Ascending aorta (tissue), 2 donors: ENCODE data around the gene CPE. TPM values are rescaled to one million over a fixed set of nuclear protein-coding genes. Genes with fewer than 3 reads are reported as not detected.

Source experiments
- DNase-seq, 2 donors: peaks; one replicate each; pipeline ENCODE4 v3.0.0-alpha.2; 2019; ENCODE audit warnings: low spot score in 2 of 2
- H3K27ac ChIP-seq, 2 donors: fragments of 200-600 bp; sonication (generic); one replicate each; pipeline ENCODE4 v1.5.1; 2016 to 2017; ENCODE audit warnings: mild to moderate bottlenecking in 1 of 2
- H3K27me3 ChIP-seq: fragments of 200-600 bp; sonication (generic); one replicate; pipeline ENCODE4 v1.5.1; 2017
- H3K36me3 ChIP-seq, 2 donors: fragments of 200-600 bp; sonication (generic); one replicate each; pipeline ENCODE4 v1.5.1; 2016
- H3K4me1 ChIP-seq, 2 donors: fragments of 200-600 bp; sonication (generic); one replicate each; pipeline ENCODE4 v1.5.1; 2016 to 2017; ENCODE audit warnings: mild to moderate bottlenecking in 1 of 2
- H3K4me3 ChIP-seq, 2 donors: fragments of 200-600 bp; sonication (generic); one replicate each; pipeline ENCODE4 v1.5.1; 2016 to 2017; ENCODE audit warnings: mild to moderate bottlenecking in 1 of 2
- H3K9me3 ChIP-seq, 2 donors: fragments of 200-600 bp; sonication (generic); one replicate each; pipeline ENCODE4 v1.5.1; 2016
- intact Hi-C: fragments of 100-400 bp; cut with DNase I; formaldehyde crosslinking; loops from one replicate; pipeline ENCODE4 v1.15.1; 2023
- total RNA-seq: library from RNA; depleted of rRNA; stranded (reverse); fragments of >200 nt; gene quantifications from one replicate; pipeline ENCODE4 v1.1.0, GENCODE V29; 2016
- TF ChIP-seq, protein P1 (sequence below), 3 experiments: fragments of 200-600 bp in 2 of 3; fragments of 450-650 bp in 1 of 3; sonication (generic) in 2 of 3; IDR thresholded peaks; one replicate each; pipeline ENCODE4 v1.5.1; 2016 to 2019; ENCODE audit warnings: antibody characterized with exemption in 3 of 3, mild to moderate bottlenecking in 1 of 3, moderate library complexity in 1 of 3

CPE gene
- total RNA-seq, 1 donor from 2014 or later = 199 TPM

- peaks cover 0 to 8% of the 10 kb centered on the region in 2 donors for H3K36me3 ChIP-seq
- TF ChIP-seq, protein P1, sequence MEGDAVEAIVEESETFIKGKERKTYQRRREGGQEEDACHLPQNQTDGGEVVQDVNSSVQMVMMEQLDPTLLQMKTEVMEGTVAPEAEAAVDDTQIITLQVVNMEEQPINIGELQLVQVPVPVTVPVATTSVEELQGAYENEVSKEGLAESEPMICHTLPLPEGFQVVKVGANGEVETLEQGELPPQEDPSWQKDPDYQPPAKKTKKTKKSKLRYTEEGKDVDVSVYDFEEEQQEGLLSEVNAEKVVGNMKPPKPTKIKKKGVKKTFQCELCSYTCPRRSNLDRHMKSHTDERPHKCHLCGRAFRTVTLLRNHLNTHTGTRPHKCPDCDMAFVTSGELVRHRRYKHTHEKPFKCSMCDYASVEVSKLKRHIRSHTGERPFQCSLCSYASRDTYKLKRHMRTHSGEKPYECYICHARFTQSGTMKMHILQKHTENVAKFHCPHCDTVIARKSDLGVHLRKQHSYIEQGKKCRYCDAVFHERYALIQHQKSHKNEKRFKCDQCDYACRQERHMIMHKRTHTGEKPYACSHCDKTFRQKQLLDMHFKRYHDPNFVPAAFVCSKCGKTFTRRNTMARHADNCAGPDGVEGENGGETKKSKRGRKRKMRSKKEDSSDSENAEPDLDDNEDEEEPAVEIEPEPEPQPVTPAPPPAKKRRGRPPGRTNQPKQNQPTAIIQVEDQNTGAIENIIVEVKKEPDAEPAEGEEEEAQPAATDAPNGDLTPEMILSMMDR (IDR thresholded peaks at IDR 0.05) = no peak
- peaks cover 0 to 3% of the 10 kb centered on the region in 2 donors for H3K4me1 ChIP-seq
- H3K9me3 ChIP-seq = no peaks in the 10 kb centered on the region
- H3K4me3 ChIP-seq = no peak overlapping the region
- H3K27me3 ChIP-seq = no peaks in the 10 kb centered on the region
- DNase-seq = no peak
- H3K27ac ChIP-seq = no peak overlapping the region
- intact Hi-C loops = no loop called here
Observed at GRCh38 chr4:165404696-165405095, 25.9 kb downstream of the CPE start.

GRCh38 chr4:165410214-165410613 is 31.4 kb downstream of the CPE start:
- H3K9me3 ChIP-seq = no peaks in the 10 kb centered on the region
- H3K4me1 ChIP-seq = no peaks in the 10 kb centered on the region
- no peak overlapping the region for H3K27ac ChIP-seq
- H3K27me3 ChIP-seq = no peaks in the 10 kb centered on the region
- H3K4me3 ChIP-seq = no peak overlapping the region
- no peak for DNase-seq
- intact Hi-C loops = no loop called here
- H3K36me3 ChIP-seq = peaks cover 0 to 2% of the 10 kb centered on the region in 2 donors
- TF ChIP-seq, protein P1 (IDR thresholded peaks at IDR 0.05) = no peak

DNA sequence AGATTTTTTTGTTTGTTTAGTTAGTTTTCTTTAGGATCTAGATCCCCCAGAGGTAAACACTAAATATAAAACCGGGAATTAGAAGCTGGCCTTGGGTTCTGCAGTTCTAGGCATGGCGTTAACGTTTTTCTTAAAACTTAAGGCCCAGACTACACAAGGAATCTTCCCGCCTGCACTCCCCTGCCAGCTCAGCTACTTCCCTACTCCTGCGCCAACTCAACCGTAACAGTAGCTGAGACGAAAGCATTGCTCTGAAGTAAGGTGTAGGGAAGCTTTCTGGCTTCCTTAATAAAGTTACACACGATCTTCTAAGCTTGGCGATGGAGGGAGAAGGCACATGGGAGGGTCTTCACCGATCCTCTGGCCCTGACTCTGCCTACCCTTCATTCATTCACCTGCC is 37.1 kb downstream of the CPE start:
- H3K27me3 ChIP-seq = no peaks in the 10 kb centered on the region
- intact Hi-C loops = no loop called here
- TF ChIP-seq, protein P1 (IDR thresholded peaks at IDR 0.05) = no peak
- no peak for DNase-seq
- peaks cover 0 to 2% of the 10 kb centered on the region in 2 donors for H3K4me1 ChIP-seq
- H3K4me3 ChIP-seq = no peak overlapping the region
- no peaks in the 10 kb centered on the region for H3K9me3 ChIP-seq
- H3K36me3 ChIP-seq = peaks cover 0 to 2% of the 10 kb centered on the region in 2 donors
- H3K27ac ChIP-seq = no peak overlapping the region

DNA sequence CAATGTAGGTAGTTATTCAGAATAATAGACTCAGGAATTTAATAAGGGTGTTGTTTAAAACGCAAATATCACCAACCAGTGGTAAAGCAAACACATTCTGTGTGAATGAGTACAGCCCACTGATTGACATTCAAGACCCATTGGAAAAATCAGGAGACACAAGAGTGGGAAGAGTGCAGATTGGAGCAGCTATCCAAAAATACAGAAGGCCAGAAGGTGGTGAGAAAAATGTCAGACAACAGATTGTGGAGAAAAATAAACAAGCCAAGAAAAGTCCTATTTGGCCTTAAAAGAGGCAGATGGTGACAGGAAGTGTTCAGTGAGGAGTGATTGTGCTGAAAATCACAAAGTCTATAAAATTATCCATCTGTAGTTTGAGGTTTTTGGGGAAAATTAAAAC is 39.3 kb downstream of the CPE start:
- Histone ChIP-seq H3K27ac (no peak overlapping the region), H3K4me1 (peaks cover 0 to 2% of the 10 kb centered on the region in 2 donors), H3K27me3 (no peaks in the 10 kb centered on the region), H3K4me3 (no peak overlapping the region), H3K36me3 (peaks cover 0 to under 1% of the 10 kb centered on the region in 2 donors), H3K9me3 (no peaks in the 10 kb centered on the region)
- DNase-seq = no peak
- TF ChIP-seq, protein P1 (IDR thresholded peaks at IDR 0.05) = no peak
- intact Hi-C loops = no loop called here

DNA sequence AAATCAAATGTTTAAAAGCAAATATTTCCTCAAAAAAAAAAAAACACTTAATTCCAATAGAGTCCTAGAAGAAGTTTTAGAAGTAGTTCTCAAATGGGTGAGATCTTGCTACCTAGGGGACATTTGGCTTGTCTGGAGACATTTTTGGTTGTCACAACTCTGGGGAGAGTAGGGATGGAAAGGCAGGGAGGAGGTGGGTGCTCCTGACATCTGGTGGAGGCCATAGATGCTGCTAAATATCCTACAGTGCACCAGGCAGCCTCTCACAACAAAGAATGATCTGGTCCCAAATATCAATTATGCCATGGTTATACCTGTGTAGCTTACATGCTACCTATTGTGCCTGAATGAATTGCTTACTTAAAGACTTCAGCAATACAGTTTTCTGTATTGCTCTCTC is 46.8 kb downstream of the CPE start:
- no peaks in the 10 kb centered on the region for H3K27me3 ChIP-seq
- DNase-seq = no peak
- intact Hi-C loops = no loop called here
- TF ChIP-seq, protein P1 (IDR thresholded peaks at IDR 0.05) = peak in 1 of 3 experiments; percentile 9
- H3K27ac ChIP-seq = no peak overlapping the region
- H3K4me3 ChIP-seq = no peak overlapping the region
- H3K36me3 ChIP-seq = no peaks in the 10 kb centered on the region
- H3K9me3 ChIP-seq = no peaks in the 10 kb centered on the region
- no peaks in the 10 kb centered on the region for H3K4me1 ChIP-seq

DNA sequence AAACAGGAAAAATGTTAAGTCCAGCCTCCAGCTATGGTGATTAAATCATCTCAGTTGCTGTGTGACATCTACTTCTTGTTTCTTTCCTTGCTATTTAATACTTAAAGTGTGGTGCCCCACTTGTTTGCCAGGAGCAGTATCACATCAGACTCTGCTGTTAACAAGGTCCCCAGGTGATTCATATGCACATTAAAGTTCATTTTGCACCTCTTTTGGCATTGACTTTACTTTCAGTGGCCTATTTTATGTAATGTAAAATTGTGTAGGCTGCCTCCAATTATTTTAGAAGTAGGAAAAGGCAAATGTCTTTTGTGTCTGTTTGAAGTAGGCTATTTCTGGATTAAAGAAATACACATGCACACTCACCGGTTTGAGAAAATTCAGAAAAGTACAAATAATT is 47.5 kb downstream of the CPE start:
- Histone ChIP-seq H3K9me3 (no peaks in the 10 kb centered on the region), H3K4me1 (no peaks in the 10 kb centered on the region), H3K4me3 (no peak overlapping the region), H3K27ac (no peak overlapping the region), H3K27me3 (no peaks in the 10 kb centered on the region), H3K36me3 (no peaks in the 10 kb centered on the region)
- no peak for DNase-seq
- intact Hi-C loops = no loop called here
- TF ChIP-seq, protein P1 (IDR thresholded peaks at IDR 0.05) = no peak
